Activated B cell treated with CpG ODN at 0.5 μM for 24 hours (primary cell): Measurements from ENCODE around the gene SKA1. TPM values are rescaled to one million over a fixed set of nuclear protein-coding genes. Genes with fewer than 3 reads are reported as not detected.

Experiments used
- ATAC-seq: fragments of 200-7000 bp; cut with Tn5 transposase; one replicate; pipeline ENCODE4 v1.10.0; 2021; ENCODE audit warnings: low read depth, mild to moderate bottlenecking, moderate library complexity
- CTCF ChIA-PET: fragments of 350-600 bp; sonication (Branson Sonifier 250); formaldehyde crosslinking; loops from one replicate; lab custom pipeline; 2021; ENCODE audit warnings: antibody characterized with exemption; lab: Charles Lee
- POLR2A ChIA-PET: fragments of 350-600 bp; sonication (Branson Sonifier 250); formaldehyde crosslinking; loops from one replicate; lab custom pipeline; 2021; ENCODE audit warnings: antibody characterized with exemption; lab: Charles Lee
- DNase-seq: peaks from one replicate; pipeline ENCODE4 v3.0.0; 2022
- H3K27ac Mint-ChIP-seq: one replicate; pipeline ENCODE4 v1.8.0; 2020; ENCODE audit warnings: mixed read lengths
- H3K27me3 Mint-ChIP-seq: one replicate; pipeline ENCODE4 v1.8.0; 2021; ENCODE audit warnings: mixed read lengths
- H3K36me3 Mint-ChIP-seq: one replicate; pipeline ENCODE4 v1.8.0; 2021; ENCODE audit warnings: low read depth, mixed read lengths
- H3K4me1 Mint-ChIP-seq: one replicate; pipeline ENCODE4 v1.8.0; 2021; ENCODE audit warnings: mixed read lengths
- H3K4me3 Mint-ChIP-seq: one replicate; pipeline ENCODE4 v1.8.0; 2020; ENCODE audit warnings: mild to moderate bottlenecking, mixed read lengths
- H3K9me3 Mint-ChIP-seq: one replicate; pipeline ENCODE4 v1.8.0; 2020; ENCODE audit warnings: mixed read lengths
- CTCF ChIP-seq: fragments of 200-600 bp; IDR thresholded peaks from one replicate; pipeline ENCODE4 v1.8.0; 2022; ENCODE audit warnings: antibody characterized with exemption, mild to moderate bottlenecking
- intact Hi-C: fragments of 100-400 bp; cut with micrococcal nuclease; formaldehyde crosslinking; loops from one replicate; pipeline ENCODE4 v1.15.1; 2024
- total RNA-seq: library from RNA; stranded (reverse); gene quantifications from 2 replicates; pipeline ENCODE4 v1.2.3, GENCODE V29; 2022

Gene SKA1
- total RNA-seq, 1 donor from 2014 or later, result 0.71 TPM

- POLR2A ChIA-PET, result interaction anchor here (0.5 to 2.9 kb wide), 8 partner anchors 18 to 1404 kb away, joined by 3 to 20 read pairs (median 4); partner anchors contain the start of genes CFAP53, MBD1 and SKA1
- intact Hi-C loops, result loop anchor here (5.0 kb wide), 3 partner anchors 71 to 794 kb away; partner anchors contain the start of genes ACAA2 and LIPG
- DNase-seq, result no peak
Measured at GRCh38 chr18:50356036-50356945, 18.6 kb upstream of the SKA1 start.

GRCh38 chr18:50358844-50359243 lies 16.0 kb upstream of the SKA1 start:
- Mint-ChIP-seq H3K27me3 (peaks cover 3% of the 10 kb centered on the region), H3K9me3 (no peaks in the 10 kb centered on the region), H3K36me3 (no peaks in the 10 kb centered on the region), H3K4me3 (no peak overlapping the region), H3K4me1 (peaks cover 19% of the 10 kb centered on the region), H3K27ac (no peak overlapping the region)
- TF ChIP-seq CTCF, result no peak
- ChIA-PET POLR2A (no interaction called here), CTCF (interaction anchor here (0.6 to 4.1 kb wide), 4 partner anchors 16 to 140 kb away, joined by 3 to 30 read pairs (median 5); partner anchors contain the start of gene SKA1)
- ATAC-seq, result no peak
- DNase-seq, result no peak
- intact Hi-C loops, result loop anchor here (5.0 kb wide), 3 partner anchors 68 to 797 kb away; partner anchors contain the start of genes ACAA2 and LIPG

More at GRCh38 chr18:50356036-50356945, 18.6 kb upstream of the SKA1 start:
- CTCF ChIA-PET, result interaction anchor here (0.7 to 6.1 kb wide), 37 partner anchors 15 to 1682 kb away, joined by 3 to 149 read pairs (median 4); partner anchors contain the start of genes CFAP53, MBD1, MYO5B and SKA1
- peaks cover 6% of the 10 kb centered on the region for H3K27me3 Mint-ChIP-seq
- peak overlapping the region; percentile 50 for H3K4me3 Mint-ChIP-seq
- H3K27ac Mint-ChIP-seq, result peak overlapping the region; percentile 30
- H3K4me1 Mint-ChIP-seq, result peaks cover 19% of the 10 kb centered on the region
- peak; percentile 75 for ATAC-seq
- no peaks in the 10 kb centered on the region for H3K9me3 Mint-ChIP-seq
- no peaks in the 10 kb centered on the region for H3K36me3 Mint-ChIP-seq
- TF ChIP-seq CTCF, result no peak

DNA sequence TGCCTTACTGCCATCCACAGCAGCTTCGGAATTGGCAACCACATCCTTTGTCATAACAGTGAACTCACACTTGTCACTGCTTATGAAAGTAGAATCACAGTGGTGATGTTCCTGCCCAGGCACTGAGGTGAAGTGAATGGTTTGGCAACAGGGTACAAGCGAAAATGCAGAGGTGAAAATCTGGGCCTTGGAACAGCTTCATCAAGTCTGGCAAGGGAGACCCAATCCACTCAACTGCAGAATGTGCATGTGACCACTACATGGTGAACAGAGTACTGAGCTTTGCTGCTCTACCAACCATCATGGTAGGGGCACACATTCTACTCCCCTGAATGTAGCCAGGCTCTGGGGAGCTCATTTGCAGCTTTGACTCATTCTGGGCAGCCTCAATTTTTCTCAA lies 15.0 kb upstream of the SKA1 start:
- H3K4me1 Mint-ChIP-seq, result peaks cover 19% of the 10 kb centered on the region
- intact Hi-C loops, result loop anchor here (5.0 kb wide), 3 partner anchors 67 to 798 kb away; partner anchors contain the start of genes ACAA2 and LIPG
- no peak for TF ChIP-seq CTCF
- H3K4me3 Mint-ChIP-seq, result no peak overlapping the region
- DNase-seq, result no peak
- no peaks in the 10 kb centered on the region for H3K9me3 Mint-ChIP-seq
- peaks cover 6% of the 10 kb centered on the region for H3K27me3 Mint-ChIP-seq
- ChIA-PET POLR2A (no interaction called here), CTCF (interaction anchor here (1.2 to 2.0 kb wide), 2 partner anchors 15 to 141 kb away, joined by 3 to 7 read pairs; partner anchors contain the start of gene SKA1)
- no peak for ATAC-seq
- no peak overlapping the region for H3K27ac Mint-ChIP-seq
- no peaks in the 10 kb centered on the region for H3K36me3 Mint-ChIP-seq

DNA sequence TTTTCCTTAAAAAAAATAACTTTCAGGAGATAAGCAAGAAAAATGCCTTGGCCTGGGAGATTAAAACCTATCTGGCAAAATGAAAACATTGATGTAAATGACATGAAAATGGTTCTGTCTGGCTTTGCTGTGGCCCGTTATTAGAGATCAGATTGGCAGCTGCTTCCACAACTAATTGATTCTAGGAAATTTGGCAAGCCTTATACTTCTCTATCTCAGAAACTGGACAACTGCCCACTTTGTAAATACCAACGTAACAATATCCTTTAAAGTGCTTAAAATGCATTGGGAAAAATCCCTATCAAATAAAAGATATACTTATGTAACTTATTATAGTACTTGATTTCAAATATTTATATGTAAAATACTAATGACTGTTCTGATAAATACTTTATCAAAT lies 14.2 kb upstream of the SKA1 start:
- DNase-seq (no peak), ATAC-seq (no peak)
- intact Hi-C loops, result no loop called here
- no peak overlapping the region for H3K27ac Mint-ChIP-seq
- no peaks in the 10 kb centered on the region for H3K9me3 Mint-ChIP-seq
- no peaks in the 10 kb centered on the region for H3K36me3 Mint-ChIP-seq
- H3K27me3 Mint-ChIP-seq, result peaks cover 6% of the 10 kb centered on the region
- peaks cover 18% of the 10 kb centered on the region for H3K4me1 Mint-ChIP-seq
- CTCF ChIA-PET, result interaction anchor here (2.0 kb wide), 1 partner anchor 142 kb away, joined by 7 read pairs; no protein-coding TSS in a partner anchor
- TF ChIP-seq CTCF, result no peak
- H3K4me3 Mint-ChIP-seq, result no peak overlapping the region
- POLR2A ChIA-PET, result no interaction called here

DNA sequence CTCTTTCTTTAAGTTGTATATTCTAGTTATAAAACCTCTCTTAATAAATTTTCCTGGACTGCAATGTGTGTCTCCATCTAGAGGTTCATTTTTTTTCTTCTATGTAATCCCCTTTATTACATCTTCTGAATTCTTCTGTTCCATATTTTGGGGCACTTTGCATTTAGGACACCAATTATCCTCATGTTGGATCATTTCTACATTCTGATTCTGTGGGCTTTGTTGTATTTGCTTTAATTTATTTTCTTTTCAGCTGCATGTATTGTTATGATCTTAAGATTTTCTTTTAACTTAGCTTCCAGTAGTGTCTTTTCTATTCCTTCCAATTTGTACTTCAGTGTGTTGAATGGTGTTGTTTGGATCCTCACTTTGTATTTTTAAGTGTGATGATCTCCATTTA lies 5.2 kb upstream of the SKA1 start:
- no peak for DNase-seq
- H3K4me3 Mint-ChIP-seq, result no peak overlapping the region
- intact Hi-C loops, result no loop called here
- peaks cover 6% of the 10 kb centered on the region for H3K4me1 Mint-ChIP-seq
- peaks cover 14% of the 10 kb centered on the region for H3K9me3 Mint-ChIP-seq
- TF ChIP-seq CTCF, result no peak
- no peak overlapping the region for H3K27ac Mint-ChIP-seq
- ChIA-PET POLR2A (no interaction called here), CTCF (no interaction called here)
- no peak for ATAC-seq
- H3K36me3 Mint-ChIP-seq, result peaks cover 8% of the 10 kb centered on the region
- peaks cover 30% of the 10 kb centered on the region for H3K27me3 Mint-ChIP-seq
